ENCODE measurements around the gene PEX14.

Gene PEX14

DNA sequence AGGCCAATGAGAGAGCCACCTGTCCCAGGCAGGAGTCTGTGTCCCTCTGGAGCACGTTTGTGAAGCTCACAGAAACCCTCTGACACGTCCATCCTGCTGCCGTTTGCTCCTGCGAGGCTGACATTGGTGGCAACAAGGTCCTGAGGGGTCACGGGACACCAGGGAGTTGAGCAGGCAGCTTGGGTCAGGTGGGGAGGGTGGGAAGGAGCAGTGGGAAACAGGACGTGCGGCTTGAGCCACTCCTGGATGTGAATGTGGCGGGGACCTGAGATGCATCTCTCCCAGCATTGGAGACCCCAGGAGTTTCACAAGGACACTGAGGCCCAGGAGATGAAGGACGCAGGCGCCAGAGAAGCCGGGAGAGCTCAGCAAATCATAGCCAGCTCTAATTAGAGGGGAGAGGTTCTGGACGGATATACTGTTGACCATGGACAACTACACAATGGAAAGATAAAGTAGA lies 149.0 kb downstream of the PEX14 start:
- DNase-seq, result no peak

DNA sequence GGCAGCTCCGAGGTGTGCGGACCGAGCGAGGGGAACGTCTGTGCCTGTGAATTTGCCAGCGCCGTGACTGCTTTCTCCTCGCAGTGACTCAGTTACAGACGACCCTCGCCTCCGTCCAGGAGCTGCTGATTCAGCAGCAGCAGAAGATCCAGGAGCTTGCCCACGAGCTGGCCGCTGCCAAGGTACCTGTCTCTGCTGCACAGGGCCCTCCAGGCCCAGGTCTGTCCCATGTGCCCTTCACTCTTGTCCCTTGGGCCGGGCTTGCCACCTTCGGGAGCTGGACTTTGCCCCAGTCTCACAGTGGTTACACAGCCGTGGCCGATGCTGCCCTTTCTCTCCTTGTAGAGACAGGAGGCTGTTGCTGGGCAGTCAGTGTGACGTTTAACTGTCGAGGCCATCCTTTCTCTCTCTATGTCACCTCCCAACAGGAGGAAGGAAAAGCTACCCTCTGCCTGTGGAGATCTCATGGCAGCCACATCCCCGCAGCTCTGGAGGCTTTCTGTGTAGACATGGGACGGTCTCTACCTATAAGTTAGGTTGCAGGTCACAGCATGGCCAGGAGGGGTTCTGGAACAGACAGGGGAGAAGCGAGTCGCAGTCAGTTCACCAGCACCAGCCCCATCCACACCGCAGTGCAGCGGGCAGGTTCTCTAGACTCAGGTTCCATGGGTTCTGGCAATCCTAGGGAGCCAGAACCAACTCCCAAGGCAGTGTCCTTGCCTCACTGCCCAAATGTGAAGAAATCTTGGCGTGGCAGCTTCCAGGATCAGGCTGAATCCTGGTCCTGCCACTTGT lies 149.7 kb downstream of the PEX14 start:
- DNase-seq, result no peak

DNA sequence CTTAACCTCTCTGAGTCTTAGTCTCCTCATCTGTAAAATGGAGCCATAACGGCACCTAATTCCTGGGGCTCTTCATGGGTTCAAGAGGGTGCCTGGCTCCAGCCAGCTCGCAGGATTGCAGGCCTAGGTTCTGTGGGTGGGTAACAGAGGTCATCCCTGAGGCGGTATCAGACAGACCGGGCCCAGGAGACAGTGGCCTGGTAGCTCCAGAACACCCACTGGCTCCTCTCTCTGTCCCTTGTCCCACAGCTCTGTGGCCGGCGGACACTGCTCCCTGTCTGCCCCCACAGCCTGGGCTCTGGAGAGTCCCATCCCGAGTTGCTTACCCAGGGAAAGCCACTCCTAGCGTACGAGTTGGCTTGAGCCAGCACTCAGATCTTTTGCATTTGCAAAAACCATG lies 150.3 kb downstream of the PEX14 start:
- no peak for DNase-seq

DNA sequence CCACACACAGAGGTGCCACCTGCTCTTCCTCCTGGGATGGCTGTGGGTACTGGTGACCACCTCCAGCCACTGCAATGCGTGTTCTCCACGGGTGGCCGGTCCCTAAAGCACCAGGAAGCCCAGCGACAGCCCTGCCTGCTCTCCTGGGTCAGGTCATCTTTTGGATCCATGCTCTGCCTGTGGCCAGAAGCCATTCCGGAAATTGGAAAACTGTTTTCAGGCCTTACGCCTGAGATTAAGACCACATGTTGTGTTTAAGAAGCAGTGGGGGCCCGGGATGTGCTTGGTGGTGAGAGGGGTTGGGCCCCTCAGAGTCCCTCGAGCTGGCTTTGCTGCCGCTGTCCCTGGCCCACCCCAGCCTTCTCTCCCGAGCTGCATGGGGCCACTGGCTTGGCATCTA lies 150.8 kb downstream of the PEX14 start:
- no peak for DNase-seq

DNA sequence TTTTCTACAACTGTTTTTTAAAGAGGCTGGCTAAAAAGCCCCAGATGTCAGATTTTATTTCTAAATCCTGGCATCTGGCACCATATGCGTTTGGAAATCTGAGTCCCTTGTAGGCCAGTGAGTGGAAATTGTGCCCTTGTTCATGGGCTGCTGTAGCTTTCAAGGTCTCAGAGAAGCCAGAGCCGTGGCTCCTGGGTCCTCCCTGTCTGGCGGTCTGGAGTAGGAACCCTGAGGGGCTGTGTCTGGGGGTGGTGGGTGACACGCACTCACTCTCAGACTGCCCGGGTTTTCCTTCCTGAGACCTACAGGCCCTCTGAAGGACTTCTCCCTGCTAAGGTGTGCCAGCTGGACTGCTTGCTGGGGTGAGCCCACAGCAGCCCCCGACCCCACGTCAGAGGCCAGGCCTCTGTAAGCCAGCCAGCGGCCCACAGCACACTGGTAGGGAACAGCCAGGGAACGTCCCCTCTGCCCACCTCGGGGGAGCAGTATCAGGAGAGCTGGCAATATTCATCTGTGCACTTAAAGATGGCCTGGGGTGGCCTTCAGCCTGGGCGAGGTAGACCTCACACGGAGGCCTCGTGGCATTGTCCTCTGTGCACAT lies 151.5 kb downstream of the PEX14 start:
- DNase-seq, result no peak

DNA sequence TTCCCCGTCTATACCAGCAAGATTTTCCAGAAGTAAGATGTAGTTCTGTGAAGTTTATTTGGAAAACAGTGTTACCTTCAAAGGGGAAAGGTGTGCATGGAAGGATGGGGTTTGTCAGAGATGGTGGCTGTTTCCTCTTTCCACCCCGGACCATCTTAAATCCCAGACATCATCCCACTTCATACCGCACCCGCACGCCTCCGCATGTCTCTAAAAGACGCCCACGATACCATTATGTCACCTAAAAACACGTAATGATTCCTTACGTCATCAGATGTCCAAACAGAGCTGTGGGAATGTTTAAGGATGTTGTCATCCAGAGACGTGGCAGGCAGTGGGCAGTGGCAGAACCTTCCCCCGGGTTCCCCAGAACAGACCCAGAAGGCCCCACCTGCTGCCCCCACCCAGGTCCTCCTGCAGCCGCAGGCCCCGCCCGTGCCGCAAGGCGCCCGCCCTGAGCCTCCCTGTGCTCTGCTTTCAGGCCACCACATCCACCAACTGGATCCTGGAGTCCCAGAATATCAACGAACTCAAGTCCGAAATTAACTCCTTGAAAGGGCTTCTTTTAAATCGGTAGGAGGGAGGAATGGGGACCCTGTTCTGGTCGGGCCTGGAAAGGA lies 152.2 kb downstream of the PEX14 start:
- no peak for DNase-seq

DNA sequence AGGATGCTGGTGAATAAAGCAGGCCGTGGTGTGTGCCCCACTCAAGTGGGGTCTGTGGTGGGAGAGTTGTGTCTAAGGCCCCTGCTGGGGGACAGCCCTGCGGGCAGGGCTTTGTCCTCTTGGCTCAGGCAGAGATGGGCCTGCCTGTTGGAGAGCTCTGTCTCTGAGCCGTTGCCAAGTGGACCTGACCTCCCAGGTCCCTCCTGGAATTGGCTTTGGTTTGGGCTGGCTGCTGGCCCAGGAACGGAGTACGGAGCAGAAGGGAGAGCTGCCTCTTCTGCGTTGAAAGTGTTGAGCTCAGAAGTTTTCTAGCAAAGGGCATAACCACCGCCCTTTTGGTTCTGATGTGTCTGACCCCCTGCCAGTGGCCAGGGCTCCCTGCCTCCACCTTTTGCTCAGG lies 153.9 kb downstream of the PEX14 start:
- DNase-seq, result no peak

DNA sequence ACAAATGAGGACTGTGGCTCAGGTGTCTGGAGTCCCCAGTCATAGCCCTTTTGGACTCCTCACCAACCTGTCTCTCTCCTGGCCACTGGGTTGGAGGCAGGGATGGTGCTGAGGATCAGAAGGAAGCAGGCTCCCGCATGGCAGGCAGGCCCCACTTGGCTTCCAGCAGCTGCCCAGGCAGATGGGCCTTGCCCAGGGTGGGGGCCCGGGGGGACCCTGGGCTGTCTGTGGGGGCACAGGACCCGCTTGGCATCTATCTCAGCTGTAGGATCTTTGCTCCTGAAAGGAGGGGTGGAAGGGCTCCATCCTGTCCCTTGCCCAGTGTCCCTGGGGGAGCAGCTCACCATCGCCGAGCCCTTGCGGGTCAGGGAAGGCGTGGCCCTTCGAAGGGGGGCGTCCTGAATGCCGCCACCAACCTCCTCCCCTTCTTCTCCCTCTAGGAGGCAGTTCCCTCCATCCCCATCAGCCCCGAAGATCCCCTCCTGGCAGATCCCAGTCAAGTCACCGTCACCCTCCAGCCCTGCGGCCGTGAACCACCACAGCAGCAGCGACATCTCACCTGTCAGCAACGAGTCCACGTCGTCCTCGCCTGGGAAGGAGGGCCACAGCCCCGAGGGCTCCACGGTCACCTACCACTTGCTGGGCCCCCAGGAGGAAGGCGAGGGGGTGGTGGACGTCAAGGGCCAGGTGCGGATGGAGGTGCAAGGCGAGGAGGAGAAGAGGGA lies 154.5 kb downstream of the PEX14 start:
- no peak for DNase-seq

DNA sequence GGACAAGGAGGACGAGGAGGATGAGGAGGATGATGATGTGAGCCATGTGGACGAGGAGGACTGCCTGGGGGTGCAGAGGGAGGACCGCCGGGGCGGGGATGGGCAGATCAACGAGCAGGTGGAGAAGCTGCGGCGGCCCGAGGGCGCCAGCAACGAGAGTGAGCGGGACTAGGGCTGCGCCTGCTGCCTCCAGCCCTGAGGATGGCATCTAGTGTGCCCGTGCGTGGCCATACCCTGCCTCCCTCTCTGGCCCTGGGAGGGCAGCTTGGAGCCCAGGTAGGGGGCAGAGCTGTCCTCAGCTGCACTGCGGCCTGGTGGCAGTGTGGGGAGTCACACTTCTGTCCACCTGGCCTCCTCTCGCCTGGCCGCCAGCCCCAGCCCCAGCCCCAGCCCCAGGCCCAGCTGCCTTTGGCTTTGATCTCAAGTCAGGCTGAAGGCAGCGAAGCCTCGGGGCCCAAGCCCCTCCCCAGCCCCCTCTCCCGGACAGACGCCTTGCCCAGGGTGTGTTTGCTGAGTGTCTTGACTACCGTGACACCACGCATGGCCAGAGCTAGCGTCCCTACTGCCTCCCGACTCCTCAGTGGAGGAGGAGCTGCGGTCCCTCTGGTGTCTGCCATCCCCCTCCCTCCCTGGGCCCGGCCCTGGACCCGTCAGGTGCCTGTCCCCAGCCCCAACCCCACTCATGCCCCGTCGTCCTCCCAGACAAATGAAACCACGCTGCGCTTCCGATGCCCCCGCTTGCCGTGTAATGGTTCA lies 155.2 kb downstream of the PEX14 start:
- no peak for DNase-seq

DNA sequence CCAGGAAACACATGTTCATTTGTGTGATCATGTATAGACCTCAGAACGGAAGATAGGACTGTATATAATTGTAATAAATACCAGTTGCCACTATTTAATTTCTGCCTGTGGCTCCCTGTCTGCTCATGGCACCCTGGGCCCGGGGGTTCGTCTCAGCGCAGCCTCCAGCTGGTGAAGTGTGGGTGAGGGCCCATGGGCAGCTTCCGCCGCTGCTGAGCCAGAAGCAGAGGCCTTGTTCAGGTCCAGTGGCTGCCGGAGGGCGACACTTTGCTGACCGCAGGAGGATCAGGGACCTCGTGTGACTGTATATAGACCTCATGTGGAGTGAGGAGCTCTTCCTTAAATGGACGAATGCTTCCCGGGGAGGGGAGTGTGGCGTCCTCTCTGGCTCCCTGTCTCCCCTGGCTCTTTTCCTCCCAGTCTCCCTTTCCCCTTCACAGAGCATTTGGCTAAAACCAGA lies 155.9 kb downstream of the PEX14 start:
- no peak for DNase-seq

DNA sequence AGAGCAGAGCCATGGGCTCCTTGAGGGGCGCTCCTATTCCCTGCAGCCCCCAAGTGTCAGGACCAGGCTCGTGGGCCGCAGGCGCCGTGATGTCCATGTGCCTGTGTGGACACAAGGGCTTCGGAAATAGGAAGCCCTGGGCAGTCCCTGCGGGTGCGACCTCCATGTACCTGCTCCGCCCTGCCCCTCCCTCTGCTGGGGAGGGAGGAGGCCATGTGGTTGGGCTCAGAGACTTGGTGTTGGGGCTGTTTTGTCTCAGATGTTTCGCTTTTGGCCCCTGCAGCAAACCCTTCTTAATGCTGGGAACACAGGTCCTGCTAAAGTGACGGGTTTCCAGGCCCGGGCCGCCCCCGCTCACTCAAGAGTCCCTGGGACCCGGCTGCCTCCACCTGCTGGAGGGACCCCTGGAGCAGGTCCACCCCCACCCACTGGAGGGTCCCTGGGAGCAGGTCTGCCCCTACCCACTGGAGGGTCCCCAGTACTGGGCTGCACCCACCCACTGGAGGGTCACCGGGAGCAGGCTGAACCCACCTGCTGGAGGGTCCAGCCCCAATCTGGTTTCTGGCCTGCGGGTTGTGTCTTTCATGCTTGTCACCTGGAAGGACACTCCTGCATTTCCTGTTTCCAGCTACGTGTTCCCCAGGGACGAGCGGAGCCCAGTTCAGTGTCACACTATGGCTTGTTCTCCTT lies 156.5 kb downstream of the PEX14 start:
- no peak for DNase-seq

DNA sequence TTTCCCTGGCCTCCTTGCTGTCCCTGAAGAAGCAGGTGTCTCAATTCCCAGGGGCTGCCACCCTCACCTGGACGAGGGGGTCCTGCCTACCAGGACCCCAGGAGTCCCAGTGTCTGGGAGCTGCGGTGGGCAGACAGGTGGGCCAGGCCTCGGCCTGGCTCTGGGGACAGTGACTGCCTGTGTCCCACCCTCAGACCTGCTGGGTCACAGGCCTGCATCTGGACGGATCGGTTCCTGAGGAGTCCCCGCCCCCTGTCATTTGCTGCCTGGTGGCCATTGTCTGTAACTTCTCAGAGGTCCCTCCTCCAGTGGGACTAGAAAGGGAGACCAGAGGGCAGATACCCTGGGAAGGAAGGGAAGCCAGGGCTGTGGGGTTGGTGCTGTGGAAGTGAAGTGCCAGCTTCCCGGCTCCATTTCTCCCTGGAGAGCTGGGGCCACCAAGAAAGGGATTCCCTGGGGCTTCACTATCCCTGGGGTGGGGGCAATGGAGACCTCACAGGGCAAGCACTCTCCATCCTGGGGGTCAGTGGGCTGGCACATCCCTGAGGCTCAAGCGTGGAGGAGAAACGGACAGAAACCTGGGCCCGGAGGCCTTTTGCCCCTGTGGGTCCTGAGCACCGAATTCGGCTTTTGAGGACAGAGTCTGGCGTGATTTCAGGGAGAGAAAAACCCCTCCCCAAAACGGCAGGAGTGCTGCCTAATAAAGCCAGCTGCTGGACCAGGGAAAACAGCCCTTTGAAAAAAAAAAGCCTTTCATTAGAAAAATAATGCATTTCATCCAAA lies 157.3 kb downstream of the PEX14 start:
- no peak for DNase-seq

DNA sequence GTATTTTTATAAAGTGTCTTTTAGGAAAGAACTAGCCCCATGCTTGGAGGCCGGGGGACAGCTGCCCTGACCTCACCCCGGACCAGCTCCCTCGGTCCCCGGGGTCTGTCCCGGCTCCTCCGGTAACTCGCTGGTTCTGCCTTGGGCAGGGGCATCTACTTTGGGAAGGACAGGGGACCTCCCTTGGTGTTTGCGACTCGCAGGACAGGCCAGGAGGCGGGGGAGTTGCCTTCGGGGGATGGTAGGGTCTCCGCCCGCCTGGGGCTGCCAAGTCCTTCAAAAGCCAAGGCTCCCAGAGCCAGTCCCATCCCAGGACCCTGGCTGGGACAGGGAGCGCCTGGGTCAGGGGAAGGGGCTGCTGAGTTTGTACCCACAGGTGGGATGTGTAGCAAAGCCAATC lies 157.9 kb downstream of the PEX14 start:
- no peak for DNase-seq

DNA sequence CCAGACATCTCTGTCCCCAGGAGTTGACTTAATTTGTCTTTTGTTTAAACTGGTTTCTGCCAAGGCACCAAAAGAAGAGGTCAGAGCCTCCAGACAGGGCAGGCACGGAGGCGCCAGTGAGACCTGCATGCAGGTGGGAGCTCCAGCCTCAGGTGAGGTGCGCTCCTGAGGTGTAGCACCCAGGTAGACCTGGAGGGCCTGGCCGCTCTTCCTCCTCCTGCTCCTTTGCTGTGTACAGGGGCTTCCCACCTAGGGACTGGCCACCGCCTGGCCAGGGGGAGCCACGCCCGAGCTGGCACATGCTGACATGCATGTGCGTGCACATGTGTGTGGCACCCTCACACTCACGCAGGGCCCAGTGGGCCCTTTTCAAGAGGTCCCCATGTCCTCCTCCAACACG lies 158.7 kb downstream of the PEX14 start:
- no peak for DNase-seq

DNA sequence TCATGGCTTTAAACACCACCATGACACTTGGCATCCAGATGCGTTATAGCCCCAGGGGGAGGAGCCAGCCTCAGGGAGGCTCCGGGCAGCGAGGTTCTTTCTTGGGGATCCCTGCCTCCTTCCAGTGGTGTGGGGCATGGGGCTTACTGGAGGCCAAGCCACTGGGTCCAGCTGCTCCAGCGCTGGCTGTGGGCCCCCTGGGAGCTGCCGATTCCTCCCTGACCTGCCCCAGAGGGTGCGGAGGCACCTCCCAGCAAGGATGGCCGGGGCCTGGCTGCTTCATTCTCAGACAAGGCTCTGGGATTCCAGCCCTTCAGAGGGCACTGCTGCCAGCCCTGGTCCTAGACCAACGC lies 159.3 kb downstream of the PEX14 start:
- DNase-seq, result no peak

DNA sequence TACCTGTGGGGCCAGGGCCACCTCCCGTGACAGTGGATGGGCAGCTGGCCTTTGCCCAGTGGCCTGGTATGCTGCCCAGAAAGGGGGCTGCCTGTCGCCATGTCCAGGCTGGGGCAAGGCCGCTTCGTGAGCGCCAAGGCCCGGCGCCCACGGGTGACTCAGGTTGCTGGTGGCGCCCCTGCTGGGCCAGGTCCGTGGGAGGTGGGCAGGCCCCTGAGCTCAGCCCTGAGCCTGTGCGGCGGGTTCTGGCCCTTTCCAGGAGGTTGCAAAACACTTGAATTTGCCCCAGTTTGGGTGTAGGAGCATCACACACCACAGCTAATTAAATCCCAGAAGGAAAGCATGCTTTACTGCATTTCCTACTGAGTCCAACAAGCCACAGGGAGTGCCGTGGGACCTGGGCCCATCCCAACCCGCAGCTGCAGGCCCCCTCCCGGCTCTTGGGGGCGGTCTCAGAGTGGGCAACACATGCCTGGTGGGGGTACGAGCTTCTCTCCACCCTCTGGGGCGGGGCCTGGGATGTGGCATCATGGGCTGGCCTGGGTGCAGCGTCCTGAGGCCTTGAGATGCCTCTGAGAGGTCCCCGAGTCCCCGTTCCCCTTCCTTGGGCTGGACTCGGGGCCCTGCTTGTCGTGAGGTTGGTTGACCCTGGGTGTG lies 159.8 kb downstream of the PEX14 start:
- no peak for DNase-seq

DNA sequence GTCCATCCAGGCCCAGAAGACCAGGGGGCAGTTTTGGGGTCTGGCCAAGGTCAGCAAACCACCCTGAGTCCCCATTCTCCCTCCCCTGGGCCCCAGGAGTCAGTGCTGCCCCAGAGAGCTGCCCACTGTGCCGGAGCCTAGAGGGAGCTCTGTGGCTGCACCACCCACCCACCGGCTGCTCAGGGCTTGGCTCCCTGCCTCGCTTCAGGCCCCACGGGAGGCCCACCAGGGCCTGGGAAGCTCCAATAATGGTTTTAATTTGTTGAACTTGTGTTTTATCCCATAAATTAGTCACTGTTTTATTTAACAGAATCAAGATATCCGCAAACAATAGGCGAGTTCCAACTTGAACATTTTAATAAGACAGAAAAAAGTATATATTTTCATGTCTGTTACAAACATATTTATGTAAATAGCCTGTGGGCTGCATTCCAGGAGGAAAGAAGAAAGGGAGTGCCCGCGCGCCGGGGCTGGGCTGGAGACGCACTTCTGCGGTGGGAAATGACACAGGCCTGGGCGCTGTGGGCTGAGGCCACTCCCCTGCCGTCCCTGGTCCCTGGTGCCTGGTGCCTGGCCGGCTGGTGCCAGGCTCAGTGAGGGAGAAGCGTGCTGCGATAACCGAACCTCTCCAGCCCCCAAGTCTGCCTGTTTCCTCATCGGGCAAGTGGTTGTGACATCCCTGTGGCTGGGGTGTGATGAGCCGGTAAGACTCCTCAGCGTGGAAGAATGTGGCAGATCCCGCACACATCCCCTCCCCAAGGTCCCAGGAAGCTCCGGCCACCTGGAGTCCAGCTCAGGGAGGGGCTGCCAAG lies 160.5 kb downstream of the PEX14 start:
- no peak for DNase-seq

DNA sequence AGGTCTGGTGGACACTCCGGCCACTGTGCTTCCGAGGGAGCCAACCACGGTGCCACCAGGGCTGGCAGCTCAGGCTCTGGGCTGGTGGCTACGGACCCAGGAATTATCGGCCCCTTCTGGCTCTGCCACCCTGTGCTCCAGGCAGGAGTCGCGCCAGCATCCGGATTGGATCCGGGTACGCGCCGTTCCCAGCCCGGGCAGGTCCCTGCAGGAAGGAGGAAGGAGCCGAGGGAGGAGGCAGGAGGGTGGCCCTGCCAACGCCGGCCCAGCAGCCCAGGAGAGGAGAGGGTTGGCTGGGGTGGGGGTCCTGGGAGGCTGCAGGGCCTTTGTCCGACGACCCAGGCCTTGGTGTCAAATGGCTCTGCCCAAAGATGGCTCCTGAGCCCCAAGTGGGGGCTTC lies 161.2 kb downstream of the PEX14 start:
- no peak for DNase-seq

DNA sequence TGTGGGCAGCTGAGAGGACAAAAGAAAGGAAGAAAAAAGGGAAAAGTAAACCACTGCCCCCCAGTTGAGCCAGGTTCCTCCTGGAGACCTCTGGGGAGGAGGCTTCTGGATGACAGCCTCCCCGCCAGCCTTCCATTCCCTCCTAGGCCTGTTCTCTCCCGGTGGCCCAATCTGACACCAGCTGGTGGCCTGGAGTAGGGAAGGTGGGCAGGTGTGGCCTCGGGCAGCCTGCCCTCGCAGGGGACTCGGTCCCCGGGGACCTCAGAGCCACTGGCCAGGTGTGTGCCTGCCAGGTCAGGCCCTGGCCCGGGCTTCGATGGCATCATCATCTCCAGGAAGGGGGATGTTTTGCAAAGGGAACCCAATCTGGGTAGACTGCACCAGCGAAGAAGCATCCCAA lies 162.7 kb downstream of the PEX14 start:
- no peak for DNase-seq
